KMS-11 (cell line): ENCODE results near the gene GDI1.

Source experiments
- H2AFZ ChIP-seq: fragments of 200-600 bp; sonication (generic); 2 replicates; pipeline ENCODE4 v1.6.1; 2016; ENCODE audit warnings: antibody characterized with exemption, mixed run types, low read depth
- H3K27ac ChIP-seq: fragments of 200-600 bp; sonication (generic); 2 replicates; pipeline ENCODE4 v1.6.1; 2016; ENCODE audit warnings: mild to moderate bottlenecking, mixed run types
- H3K27me3 ChIP-seq: fragments of 200-600 bp; sonication (generic); 2 replicates; pipeline ENCODE4 v1.6.1; 2017; ENCODE audit warnings: mild to moderate bottlenecking, low read depth, mixed run types, moderate library complexity; ENCODE audit not compliant: insufficient read depth
- H3K36me3 ChIP-seq: fragments of 200-600 bp; sonication (generic); 2 replicates; pipeline ENCODE4 v1.6.1; 2017; ENCODE audit warnings: mild to moderate bottlenecking, mixed run types; ENCODE audit not compliant: insufficient read depth
- H3K4me1 ChIP-seq: fragments of 200-600 bp; sonication (generic); 2 replicates; pipeline ENCODE4 v1.6.1; 2016; ENCODE audit warnings: mild to moderate bottlenecking, low read depth, mixed run types; ENCODE audit not compliant: poor library complexity, severe bottlenecking
- H3K4me2 ChIP-seq: fragments of 200-600 bp; sonication (generic); 2 replicates; pipeline ENCODE4 v1.7.0; 2016; ENCODE audit warnings: mild to moderate bottlenecking, mixed run types
- H3K4me3 ChIP-seq: fragments of 200-600 bp; sonication (generic); IDR thresholded peaks from 2 replicates; pipeline ENCODE4 v1.6.1; 2017; ENCODE audit warnings: low read depth, low read length, mixed read lengths; ENCODE audit not compliant: insufficient read depth
- H3K79me2 ChIP-seq: fragments of 200-600 bp; sonication (generic); 2 replicates; pipeline ENCODE4 v1.6.1; 2016; ENCODE audit warnings: low read depth, mixed run types; ENCODE audit not compliant: insufficient read depth
- H3K9ac ChIP-seq: fragments of 200-600 bp; sonication (generic); 2 replicates; pipeline ENCODE4 v1.6.1; 2016; ENCODE audit warnings: mild to moderate bottlenecking, mixed run types
- H4K20me1 ChIP-seq: fragments of 200-600 bp; sonication (generic); 2 replicates; pipeline ENCODE4 v1.6.1; 2016; ENCODE audit warnings: mild to moderate bottlenecking, mixed run types; ENCODE audit not compliant: insufficient read depth
- TF ChIP-seq, protein P1 (sequence below): fragments of 200-600 bp; sonication (generic); conservative IDR thresholded peaks from 2 replicates; pipeline ENCODE4 v1.6.1; 2017; ENCODE audit warnings: low read depth, mild to moderate bottlenecking, antibody characterized with exemption, low read length, moderate library complexity, mixed read lengths

GDI1 gene

DNA sequence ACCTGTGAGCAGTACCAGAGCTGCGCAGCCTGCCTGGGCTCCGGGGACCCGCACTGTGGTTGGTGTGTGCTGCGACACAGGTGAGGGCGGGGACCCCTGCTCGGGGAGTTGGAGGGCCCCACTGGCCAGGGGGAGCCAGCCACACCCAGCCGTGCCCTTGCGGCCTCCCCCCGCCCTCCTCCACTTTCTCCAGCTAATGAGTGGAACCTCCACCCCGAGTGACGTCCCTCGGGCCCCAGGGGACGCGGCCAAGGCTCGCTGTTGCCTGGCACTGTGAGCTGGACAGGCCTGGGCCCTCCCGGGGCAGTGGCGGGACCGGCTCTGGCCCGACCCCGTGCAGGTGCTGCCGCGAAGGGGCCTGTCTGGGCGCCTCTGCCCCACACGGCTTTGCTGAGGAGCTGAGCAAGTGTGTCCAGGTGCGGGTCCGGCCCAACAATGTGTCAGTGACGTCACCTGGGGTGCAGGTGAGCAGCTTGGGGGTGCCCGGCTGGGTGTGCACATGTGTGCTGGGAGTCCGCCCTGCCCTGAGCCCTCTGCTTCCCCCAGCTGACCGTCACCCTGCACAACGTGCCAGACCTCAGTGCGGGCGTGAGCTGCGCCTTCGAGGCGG is 26.8 kb downstream of the GDI1 start:
- no peaks in the 10 kb centered on the region for H3K36me3 ChIP-seq
- H3K4me3 ChIP-seq = no peak overlapping the region
- H3K9ac ChIP-seq = no peak overlapping the region
- no peak overlapping the region for H2AFZ ChIP-seq
- no peaks in the 10 kb centered on the region for H3K27me3 ChIP-seq
- TF ChIP-seq, protein P1, sequence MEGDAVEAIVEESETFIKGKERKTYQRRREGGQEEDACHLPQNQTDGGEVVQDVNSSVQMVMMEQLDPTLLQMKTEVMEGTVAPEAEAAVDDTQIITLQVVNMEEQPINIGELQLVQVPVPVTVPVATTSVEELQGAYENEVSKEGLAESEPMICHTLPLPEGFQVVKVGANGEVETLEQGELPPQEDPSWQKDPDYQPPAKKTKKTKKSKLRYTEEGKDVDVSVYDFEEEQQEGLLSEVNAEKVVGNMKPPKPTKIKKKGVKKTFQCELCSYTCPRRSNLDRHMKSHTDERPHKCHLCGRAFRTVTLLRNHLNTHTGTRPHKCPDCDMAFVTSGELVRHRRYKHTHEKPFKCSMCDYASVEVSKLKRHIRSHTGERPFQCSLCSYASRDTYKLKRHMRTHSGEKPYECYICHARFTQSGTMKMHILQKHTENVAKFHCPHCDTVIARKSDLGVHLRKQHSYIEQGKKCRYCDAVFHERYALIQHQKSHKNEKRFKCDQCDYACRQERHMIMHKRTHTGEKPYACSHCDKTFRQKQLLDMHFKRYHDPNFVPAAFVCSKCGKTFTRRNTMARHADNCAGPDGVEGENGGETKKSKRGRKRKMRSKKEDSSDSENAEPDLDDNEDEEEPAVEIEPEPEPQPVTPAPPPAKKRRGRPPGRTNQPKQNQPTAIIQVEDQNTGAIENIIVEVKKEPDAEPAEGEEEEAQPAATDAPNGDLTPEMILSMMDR = no peak
- no peaks in the 10 kb centered on the region for H3K4me1 ChIP-seq
- H3K4me2 ChIP-seq = no peak overlapping the region
- no peaks in the 10 kb centered on the region for H4K20me1 ChIP-seq
- no peaks in the 10 kb centered on the region for H3K79me2 ChIP-seq
- no peak overlapping the region for H3K27ac ChIP-seq

GRCh38 chrX:154464806-154465365 is 27.9 kb downstream of the GDI1 start:
- Histone ChIP-seq H3K27ac (no peak overlapping the region), H3K4me1 (no peaks in the 10 kb centered on the region), H2AFZ (no peak overlapping the region), H3K4me2 (no peak overlapping the region), H3K36me3 (no peaks in the 10 kb centered on the region), H3K9ac (no peak overlapping the region), H3K4me3 (no peak overlapping the region), H4K20me1 (no peaks in the 10 kb centered on the region), H3K27me3 (no peaks in the 10 kb centered on the region), H3K79me2 (no peaks in the 10 kb centered on the region)
- TF ChIP-seq, protein P1 = no peak

- no peaks in the 10 kb centered on the region for H4K20me1 ChIP-seq
Measured at GRCh38 chrX:154465601-154466000, 28.6 kb downstream of the GDI1 start.

DNA sequence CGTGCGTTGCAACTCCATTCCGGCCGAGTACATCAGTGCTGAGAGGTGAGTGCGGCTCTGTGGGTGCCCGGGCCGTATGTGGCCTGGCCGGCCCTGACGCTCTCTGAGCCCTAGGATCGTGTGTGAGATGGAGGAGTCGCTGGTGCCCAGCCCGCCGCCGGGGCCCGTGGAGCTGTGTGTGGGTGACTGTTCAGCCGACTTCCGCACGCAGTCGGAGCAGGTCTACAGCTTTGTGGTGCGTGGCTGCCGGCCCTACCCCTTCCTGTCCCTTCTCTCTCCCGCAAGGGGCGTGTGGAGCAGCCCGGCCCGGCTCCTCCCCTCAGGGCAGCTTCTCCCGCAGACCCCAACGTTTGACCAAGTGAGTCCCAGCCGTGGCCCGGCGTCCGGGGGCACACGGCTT is 29.1 kb downstream of the GDI1 start:
- Histone ChIP-seq H3K27ac (no peak overlapping the region), H3K9ac (no peak overlapping the region), H3K27me3 (no peaks in the 10 kb centered on the region), H3K36me3 (no peaks in the 10 kb centered on the region), H3K4me3 (no peak overlapping the region), H3K79me2 (no peaks in the 10 kb centered on the region), H4K20me1 (no peaks in the 10 kb centered on the region), H3K4me1 (no peaks in the 10 kb centered on the region), H2AFZ (no peak overlapping the region), H3K4me2 (no peak overlapping the region)
- TF ChIP-seq, protein P1 = no peak

More at GRCh38 chrX:154465601-154466000, 28.6 kb downstream of the GDI1 start:
- no peaks in the 10 kb centered on the region for H3K27me3 ChIP-seq
- no peak overlapping the region for H3K4me2 ChIP-seq
- H3K36me3 ChIP-seq = no peaks in the 10 kb centered on the region
- no peak overlapping the region for H3K9ac ChIP-seq
- H3K4me1 ChIP-seq = no peaks in the 10 kb centered on the region
- no peak overlapping the region for H3K4me3 ChIP-seq
- TF ChIP-seq, protein P1 = no peak
- H3K79me2 ChIP-seq = no peaks in the 10 kb centered on the region
- no peak overlapping the region for H2AFZ ChIP-seq
- H3K27ac ChIP-seq = no peak overlapping the region
